Stimulated activated CD8-positive, alpha-beta memory T cell treated with anti-CD3 and anti-CD28 coated beads, Interleukin-7, amount 100 ng/mL, for 48 hours (primary cell): ENCODE measurements around the gene CEP112.

ENCODE experiments used
- DNase-seq, 2 donors: peaks; one replicate each; pipeline ENCODE4 v3.0.0-alpha.2; 2020; ENCODE audit warnings: low read depth in 1 of 2; ENCODE audit errors: extremely low read depth in 1 of 2

The CEP112 gene

DNA sequence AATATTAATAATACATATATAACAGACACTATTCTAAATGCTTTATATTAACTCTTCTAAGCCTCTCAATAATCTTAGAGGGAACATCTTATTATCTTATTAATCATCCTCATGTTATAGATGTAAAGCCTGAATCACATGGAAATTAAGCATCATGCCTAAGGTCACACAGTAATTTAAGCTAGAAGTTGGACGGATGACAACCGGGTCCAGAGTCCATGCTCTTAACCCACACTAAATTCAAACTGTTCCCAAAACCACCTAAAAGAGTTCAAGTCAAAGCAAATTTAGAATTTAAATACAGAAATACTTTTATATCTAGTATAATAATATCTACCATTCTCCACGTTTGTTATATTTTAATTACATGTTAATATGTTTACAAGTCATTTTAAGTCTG lies 193.3 kb downstream of the CEP112 start:
- no peak for DNase-seq

DNA sequence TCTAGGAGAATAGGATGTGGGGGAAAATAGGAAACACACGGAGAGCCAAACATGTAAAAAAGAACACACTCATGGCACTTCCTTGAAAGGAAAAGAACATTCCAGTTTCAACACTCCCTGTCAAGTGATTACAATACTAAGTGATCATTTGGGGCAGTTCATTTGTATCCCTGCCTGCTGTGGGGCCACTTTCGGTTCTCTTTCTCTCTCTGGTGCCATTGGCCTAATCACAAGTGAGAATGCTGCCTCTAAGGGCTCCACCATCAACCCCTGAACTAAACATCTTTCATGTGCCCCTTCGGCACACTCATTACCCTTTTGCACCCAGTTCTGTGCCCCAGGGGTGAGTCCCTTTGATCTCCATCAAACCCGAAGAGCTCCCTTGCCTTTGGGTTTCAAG lies 197.3 kb downstream of the CEP112 start:
- DNase-seq: no peak

DNA sequence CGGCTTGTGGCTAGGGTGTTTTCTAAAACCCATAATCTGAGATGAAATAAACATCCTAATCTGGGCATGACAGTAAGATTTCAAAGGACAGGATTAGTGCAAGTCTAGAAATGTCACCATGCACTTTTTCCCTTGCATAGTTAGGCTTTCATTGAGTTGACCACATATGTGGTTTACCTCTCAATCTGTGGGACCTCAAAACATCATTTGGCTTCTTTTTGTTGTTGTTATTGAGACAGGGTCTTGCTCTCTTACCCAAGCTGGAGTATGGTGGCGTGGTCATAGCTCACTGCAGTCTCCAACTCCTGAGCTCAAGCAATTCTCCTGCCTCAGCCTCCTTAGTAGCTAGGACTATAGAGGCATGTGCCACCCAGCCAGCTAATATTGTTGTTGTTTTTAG lies 197.8 kb downstream of the CEP112 start:
- DNase-seq: no peak

DNA sequence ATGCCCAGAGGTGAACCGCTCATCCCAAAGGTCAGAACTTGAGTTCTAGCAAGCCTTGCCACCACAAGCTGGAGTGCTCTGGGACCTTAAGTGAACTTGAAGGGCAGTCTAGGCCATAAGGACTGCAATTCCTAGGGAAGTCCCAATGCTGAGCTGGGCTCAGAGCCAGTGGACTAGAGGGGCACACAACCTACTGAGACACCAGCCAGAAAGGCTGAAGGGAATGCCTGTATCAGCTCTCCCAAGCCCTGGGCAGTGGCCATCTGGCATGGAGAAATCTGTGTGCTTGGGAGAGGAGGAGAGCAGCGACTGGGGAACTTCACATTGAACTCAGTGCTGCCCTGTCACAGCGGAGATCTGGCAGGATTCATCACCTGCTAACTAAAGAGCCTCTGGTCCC lies 201.3 kb downstream of the CEP112 start:
- no peak for DNase-seq

DNA sequence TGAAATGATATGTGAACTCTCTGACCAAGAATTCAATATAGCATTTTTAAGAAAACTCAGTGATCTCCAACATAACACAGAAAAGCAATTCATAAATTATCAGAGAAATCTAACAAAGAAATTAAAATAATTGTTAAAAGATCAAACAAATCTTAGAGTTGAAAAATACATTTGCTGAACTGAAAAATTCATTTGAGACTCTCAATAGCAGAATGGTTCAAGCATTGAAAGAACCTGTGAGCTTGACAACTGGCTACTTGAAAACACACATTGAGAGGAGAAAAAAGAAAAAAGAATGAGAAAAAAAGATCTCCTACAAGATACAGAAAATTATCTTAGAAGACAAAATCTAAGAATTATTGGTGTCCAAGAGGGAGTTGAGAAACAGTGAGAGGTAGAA lies 203.5 kb downstream of the CEP112 start:
- DNase-seq: no peak

DNA sequence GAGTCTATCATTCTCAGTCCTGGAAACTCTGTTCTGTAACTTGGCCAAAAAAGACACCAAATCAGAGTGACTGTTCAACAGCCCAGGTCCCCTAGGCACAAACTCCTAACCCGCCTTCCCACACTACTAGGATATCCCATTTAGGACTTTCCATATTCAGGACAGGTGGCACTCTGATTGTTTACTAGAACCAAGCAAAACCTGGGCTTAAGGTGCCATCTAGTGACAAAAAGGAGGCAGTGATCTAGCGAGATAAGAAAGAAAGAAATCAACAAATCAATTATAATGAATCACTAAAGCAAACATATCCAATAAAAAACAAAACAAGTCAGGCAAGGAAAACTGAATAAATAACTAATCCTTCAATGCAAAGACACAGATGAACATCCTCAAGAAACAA lies 203.9 kb downstream of the CEP112 start:
- no peak for DNase-seq

DNA sequence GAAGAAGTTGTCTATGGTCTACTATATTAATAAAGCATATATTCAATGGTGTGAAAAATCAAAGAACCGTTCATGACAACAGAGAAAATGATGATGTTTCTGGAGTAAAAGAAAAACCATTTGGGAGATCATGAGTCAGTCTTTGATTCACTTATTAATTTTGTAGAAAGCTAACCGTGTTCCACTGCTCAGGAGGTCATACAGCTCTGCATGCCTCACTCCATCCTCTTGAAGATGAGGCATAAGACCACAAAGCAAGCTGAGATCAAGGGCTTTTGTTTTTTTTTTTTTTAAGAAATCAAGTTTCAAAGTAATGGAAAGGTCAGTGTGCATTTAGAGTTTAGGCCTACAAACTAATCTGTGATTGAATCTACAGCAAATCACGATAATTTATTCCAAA lies 206.4 kb downstream of the CEP112 start:
- no peak for DNase-seq

DNA sequence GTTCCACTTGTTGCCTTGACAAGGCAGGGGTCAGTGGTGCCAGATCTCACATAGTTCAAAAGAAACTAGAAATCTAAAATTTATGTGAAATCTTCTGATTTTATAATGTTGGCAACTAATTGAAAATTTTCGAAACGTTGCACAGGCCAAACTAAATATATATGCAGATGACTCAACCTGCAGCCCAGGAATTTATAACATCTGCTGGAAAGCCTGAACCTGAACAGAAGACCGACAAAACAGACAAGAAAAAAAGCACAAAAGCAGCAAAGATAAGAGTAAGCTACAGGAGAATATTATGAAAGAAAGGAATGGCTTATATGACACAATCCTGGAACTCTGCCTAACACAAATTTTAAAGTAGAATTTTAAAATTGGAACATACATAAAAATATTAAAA lies 207.6 kb downstream of the CEP112 start:
- DNase-seq: no peak

DNA sequence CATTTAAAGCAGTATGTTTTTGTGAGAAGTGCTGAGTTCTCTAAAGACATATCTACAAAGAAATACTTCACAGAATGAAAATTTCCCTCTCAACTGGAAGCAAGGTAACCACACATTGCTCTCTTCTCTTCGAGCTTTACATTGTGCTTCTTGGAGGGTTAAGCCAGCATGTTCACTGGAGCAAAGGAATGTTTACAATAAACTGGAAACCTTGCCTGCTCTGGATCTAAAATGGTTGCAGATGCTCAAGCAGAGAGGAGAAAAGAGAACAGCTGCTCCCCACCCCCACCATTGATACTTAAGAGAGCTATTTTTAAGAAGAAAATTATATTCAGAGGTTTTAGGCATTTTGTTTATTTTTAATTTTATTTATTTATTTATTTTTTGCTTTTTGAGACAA lies 213.1 kb downstream of the CEP112 start:
- DNase-seq: no peak

DNA sequence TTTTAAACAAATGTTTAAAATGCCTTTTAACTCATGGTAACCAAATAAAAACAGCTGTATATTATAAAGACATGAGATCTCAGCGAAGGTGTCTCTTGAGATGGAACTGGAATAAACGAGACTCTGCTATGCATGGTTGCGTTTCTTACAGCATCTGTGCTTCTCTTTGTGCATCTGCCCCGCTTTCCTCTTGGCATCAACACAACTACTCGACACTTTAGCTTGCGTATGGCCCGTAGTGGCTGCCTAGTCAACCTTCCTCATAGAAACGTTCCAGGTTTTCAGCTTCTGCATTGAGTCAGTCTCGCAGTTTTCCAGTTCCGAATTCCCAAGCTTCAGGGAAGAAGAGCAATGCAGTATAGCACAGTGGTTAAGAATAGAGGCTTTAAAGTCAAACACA lies 214.9 kb downstream of the CEP112 start:
- no peak for DNase-seq

DNA sequence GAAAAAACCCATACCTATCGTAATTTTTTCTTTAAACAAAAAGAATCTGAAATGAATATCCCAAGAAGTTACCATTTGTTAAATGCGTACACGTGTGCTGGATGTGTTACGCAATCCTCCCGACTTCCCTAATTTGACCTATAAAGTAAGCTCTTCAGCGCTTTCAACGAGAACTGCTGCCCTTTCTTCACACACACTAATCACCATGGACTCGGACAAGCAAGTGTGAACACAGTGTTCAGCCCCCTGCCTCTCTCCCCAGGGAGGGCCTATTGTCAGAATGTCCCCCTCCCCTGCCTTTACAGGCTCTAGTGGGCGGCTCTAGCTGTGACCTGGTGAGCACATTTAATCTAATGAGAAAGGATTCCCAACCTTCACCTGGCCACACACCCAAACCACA lies 216.1 kb downstream of the CEP112 start:
- DNase-seq: no peak

DNA sequence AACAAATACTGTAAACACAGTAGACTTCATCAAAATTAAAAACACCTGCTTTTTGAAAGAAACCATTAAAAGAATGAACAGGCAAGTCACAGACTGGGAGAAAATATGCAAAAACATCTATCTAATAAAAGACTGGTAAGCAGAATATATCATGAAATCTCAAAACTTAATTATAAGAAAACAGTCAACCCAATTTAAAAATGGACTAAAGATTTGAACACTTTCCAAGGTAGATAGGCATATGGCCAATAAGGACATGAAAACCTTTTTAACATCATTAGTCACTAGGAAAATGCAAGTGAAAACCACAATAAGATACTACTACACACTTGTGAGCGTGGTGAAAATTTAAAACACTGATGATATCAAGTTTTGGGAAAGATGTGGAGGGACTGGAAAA lies 218.7 kb downstream of the CEP112 start:
- no peak for DNase-seq

DNA sequence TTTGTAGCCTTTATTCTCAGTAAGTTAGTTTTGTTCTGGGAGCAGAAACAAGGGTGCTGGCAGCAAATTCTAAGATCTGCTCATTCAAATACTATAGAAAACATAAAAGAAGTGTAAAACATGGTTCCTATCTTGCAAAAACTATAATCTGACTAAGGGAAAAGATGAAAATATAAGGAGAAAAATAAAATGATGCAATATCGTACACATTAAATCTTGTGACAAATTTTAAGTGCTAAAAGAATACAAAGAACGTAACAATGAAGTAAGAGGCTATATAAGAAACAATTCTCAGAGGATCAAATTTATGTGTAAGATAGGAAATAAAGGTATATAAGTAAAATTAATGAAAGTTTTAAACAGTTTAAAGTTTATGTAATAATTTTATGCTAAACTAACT lies 224.6 kb downstream of the CEP112 start:
- DNase-seq: no peak

DNA sequence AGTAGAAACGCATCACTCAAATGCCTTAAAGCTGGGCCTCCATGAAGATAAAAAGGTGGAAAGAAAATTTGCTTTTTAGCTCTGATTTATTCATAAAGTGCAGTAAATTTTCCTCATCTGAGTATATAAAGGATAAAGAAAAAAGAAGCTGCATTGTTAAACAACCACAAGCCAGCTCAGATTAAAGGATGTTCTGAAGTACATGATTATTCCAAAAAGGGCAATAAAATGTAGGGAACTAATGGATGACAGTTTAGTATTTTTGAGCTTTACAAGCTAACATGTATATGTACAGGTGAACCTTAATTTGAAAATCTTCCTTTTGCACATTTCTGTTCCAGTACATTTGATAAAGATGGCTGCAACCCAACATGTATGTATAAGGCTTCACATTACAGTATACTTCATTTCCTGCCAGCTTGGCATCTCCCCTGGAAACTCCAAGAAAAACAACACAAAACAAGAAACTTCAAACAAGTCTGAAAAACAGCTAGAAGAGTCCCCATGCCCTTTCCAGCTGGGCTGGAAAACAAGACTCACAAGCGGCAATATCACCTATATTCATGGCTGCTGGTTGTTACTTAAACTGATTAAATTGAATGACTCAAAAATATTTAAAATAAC lies 225.7 kb downstream of the CEP112 start:
- DNase-seq: no peak

DNA sequence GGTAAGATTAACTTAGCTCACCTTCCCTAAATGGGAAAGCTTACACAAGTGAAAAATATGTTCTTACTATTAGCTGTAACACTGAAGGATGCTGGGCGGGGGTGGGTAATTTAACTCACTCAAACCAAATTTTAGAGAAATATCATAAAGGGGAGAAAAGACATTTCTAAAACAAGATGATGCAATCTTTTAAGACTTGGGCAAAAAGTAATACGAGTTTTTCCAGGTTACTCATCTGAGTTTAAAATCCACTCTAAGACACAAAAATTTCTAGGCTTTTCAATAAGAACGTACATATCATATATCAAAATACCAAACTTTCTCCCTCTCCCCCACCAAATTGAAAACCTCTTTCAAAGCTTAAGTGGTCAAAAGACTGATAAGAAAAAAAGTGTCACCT lies 228.8 kb downstream of the CEP112 start:
- DNase-seq: no peak

DNA sequence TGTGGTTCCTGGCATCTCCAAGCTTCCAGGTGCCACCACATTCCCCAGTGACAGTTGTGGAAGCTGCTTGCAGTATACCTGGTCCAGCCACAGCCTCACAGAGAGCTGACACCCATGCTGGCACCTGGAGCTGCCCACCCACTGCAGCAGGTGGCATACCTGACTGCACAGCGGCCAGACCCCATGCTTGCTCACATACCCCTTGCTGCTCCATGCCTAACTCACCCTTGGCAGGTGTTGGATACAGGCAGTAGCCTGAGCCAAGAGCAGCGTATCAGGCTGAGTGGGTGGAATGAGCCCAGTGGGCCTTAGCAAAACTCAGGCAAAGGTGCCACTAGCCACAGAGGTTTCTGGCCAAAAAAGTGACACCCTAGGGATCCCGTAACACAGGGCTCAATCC lies 232.3 kb downstream of the CEP112 start:
- DNase-seq: no peak

DNA sequence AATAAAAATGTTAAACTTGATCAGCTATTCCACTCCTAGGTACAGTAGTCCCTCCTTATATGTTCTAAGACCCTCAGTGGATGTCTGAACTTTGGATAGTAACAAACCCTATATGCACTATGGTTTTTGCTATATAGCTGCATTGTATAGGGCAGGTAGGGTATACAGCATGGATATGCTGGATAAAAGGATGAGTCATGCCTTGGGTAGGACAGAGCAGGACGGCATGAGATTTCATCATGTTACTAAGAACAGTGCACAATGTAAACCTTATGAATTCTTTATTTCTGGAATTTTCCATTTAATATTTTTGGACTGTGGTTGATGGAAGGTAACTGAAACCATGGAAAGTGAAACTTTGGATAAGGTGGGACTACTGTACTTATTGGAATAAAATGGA lies 235.1 kb downstream of the CEP112 start:
- no peak for DNase-seq

DNA sequence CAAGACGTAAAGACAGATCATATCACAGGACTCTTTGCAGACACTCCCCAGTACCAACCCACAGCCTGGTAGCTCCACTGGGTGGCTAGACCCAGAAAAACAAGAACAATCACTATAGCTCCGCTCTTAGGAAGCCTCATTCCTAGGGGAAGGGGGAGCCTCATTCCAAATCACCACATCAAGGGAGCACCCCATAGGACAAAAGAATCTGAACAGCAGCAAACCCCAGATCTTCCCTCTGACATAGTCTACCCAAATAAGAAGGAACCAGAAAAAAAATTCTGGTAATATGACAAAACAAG lies 237.8 kb downstream of the CEP112 start:
- no peak for DNase-seq

DNA sequence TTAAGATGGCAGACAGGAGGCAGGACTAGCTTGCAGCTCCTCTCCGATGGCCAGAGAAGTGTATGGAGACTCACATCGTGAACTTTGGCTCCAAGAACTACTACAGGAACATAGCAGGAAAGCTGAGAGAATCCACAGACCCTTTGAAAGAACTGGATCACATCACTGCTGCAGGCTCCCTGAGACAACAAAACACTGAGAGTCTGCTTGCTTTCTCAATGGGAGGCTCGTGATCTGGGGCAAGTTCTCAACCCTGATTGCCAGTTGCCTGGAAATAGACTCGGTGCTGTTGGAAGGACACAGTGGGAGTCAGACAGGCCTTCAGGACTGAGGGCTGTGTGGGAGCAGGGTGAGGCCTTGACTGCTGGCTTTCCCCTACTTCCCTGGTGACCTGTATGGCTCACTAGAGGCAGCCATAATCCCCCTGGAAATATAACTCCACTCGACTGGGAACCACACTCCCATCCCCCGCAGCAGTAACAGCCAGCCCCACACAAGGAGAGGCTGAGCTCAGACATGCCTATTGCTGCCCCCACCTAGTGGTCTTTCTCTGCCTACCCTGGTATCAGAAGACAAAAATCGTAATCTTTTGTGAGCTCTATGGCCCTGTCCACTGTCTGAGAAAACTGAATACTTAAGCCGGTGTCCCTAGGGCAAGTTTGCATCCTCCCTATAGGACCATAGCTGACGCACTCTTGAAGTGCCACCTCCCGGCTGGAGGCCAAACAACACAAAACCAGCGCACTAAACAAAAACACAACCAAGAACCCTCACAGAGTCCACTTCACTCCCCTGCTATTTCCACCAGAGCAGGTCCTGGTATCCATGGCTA lies 238.4 kb downstream of the CEP112 start:
- DNase-seq: no peak

DNA sequence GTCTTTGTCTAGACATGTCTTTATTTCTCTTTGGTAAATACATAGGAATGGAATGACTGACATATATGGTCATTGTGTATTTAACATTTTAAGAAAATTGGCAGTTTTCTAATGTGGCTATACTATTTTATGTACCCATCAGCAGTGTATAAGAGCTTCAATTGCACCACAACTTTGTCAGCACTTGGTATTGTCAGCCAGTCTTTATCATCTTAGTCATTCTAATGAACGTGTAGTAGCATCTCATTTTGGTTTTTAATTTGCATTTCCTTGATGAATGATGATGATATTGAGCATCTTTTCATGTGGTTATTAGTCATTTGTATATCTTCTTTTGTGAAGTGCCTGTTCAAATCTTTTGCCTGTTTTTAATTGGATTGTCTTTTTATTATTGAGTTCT lies 239.3 kb downstream of the CEP112 start:
- DNase-seq: no peak

DNA sequence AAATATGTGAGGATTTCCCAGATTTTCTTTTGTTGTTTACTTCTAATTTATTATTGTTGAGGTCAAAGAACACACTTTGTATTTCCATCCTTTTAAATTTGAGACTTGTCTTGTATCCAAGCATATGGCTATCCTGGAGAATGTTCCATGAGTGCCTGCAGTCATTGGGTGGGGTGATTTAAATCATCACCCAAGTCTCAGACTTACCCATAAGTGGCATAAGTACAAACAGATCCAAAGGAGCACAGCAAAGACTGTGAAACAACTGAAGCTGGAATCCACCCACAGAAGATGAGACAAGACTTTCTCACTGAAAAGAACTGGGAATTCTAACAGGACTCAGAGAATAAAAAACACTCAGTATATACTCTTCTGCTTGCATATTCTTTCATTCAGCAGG lies 239.9 kb downstream of the CEP112 start:
- DNase-seq: no peak

DNA sequence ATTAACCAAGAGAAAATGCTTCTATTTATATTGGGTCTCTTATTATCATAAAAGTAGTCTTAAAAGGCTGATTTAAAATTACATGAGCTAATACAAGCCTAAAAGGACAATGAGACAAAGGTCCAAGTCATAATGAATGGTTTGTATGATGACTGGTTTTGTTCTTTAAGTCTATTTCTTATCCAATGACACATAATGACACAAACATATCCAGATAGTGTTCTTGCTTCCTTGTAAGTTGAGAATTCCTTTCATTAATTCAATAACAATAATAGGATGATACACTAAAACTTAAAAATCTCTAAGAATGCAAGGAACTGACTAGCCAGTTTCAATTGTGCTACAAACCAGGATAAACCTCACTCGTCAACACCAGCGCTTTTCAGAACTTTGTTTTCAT lies 244.1 kb downstream of the CEP112 start:
- no peak for DNase-seq

DNA sequence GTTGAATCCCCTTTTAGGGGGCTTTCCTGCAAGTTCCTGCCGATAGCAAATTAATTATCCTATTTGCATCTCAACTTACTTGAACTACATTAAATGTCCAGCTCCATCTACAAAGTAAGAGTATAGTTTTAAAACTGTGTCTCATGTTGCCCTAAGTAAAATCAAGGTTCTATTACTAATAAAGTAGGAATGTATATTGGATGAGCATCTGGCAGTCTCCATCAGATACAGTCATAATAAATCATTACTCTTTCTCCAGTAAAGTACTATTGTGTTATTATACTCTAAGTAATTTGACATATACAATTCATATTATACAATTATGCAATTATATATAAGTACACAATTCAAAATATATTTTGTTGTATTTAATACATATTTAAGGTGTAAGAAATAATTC lies 249.3 kb downstream of the CEP112 start:
- DNase-seq: no peak
